ENCODE results near the gene KATNIP. TPM values are rescaled to one million over a fixed set of nuclear protein-coding genes. Genes with fewer than 3 reads are reported as not detected.

The KATNIP gene
- polyA plus RNA-seq, 1 of the 3 experiments (the other 2 are of a cell fraction) = 25.5 TPM

- no peak for TF ChIP-seq REST (IDR thresholded peaks at IDR 0.05; ENCODE audit: low read depth, low read length)
- no peak for TF ChIP-seq TAF1 (IDR thresholded peaks at IDR 0.05; ENCODE audit: borderline replicate concordance, low read depth, low read length)
- no peak for TF ChIP-seq FOSL2 (IDR thresholded peaks at IDR 0.05; ENCODE audit: borderline replicate concordance, low read depth)
- TF ChIP-seq GABPA (IDR thresholded peaks at IDR 0.05; ENCODE audit: low read depth) = no peak
- no peak for TF ChIP-seq FOXJ3 (CRISPR knock-in tag; IDR thresholded peaks at IDR 0.05)
- no peak for TF ChIP-seq SMC3 (IDR thresholded peaks at IDR 0.05; ENCODE audit: low read depth, low read length)
- TF ChIP-seq ELF1 (IDR thresholded peaks at IDR 0.05) = no peak
Observed at GRCh38 chr16:27543801-27544200, 6.1 kb upstream of the KATNIP start (continued).

GRCh38 chr16:27544671-27545070 lies 5.3 kb upstream of the KATNIP start:
- Histone ChIP-seq H3K36me3 (replicated peaks in 1 of 2; ENCODE audit: control insufficient read depth in 1 of 2, insufficient read depth in 2 of 2, low read length in 1 of 2) (peaks cover 45 to 48% of the 10 kb centered on the region in 2 experiments), H3K79me2 (ENCODE audit: insufficient read depth) (peaks cover 46% of the 10 kb centered on the region), H3K4me3 (ENCODE audit: low read depth in 2 of 2, low read length in 1 of 2) (no peak overlapping the region), H3F3A (replicated peaks; ENCODE audit: insufficient read depth) (no peaks in the 10 kb centered on the region), H4K20me1 (ENCODE audit: insufficient read depth) (peaks cover 39% of the 10 kb centered on the region), H3K9me3 (no peaks in the 10 kb centered on the region), H3K27ac (ENCODE audit: low read depth in 2 of 2, low read length in 1 of 2) (no peak overlapping the region), H3K9ac (no peak overlapping the region), H3K27me3 (ENCODE audit: insufficient read depth) (no peaks in the 10 kb centered on the region), H3K4me2 (no peak overlapping the region), H3K9me2 (no peaks in the 10 kb centered on the region), H3K4me1 (ENCODE audit: control insufficient read depth in 1 of 2, insufficient read depth in 2 of 2, low read depth in 1 of 2, low read length in 1 of 2) (peaks cover 10 to 12% of the 10 kb centered on the region in 2 experiments; a peak in 2 of 4 replicates), H2AFZ (ENCODE audit: low read depth) (no peak overlapping the region)
- ChIA-PET CTCF (no interaction called here), POLR2A (no interaction called here)
- DNase-seq = no peak
- 99% methylated on average over 4 of the region's 4 CpGs for WGBS (ENCODE audit: low lambda C conversion rate)
- TF ChIP-seq USF2 (IDR thresholded peaks at IDR 0.05; ENCODE audit: borderline replicate concordance, low read depth, low read length) = no peak
- no peak for TF ChIP-seq USF1 (IDR thresholded peaks at IDR 0.05; ENCODE audit: borderline replicate concordance, low read depth)
- no peak for TF ChIP-seq REST (IDR thresholded peaks at IDR 0.05; ENCODE audit: low read depth, low read length)
- no peak for TF ChIP-seq GATA2 (CRISPR knock-in tag; IDR thresholded peaks at IDR 0.05)
- no peak for TF ChIP-seq CTCF (IDR thresholded peaks at IDR 0.05)
- no peak for TF ChIP-seq EZH2phosphoT487 (IDR thresholded peaks at IDR 0.05; ENCODE audit: borderline replicate concordance, low read depth)
- TF ChIP-seq PBX3 (IDR thresholded peaks at IDR 0.05) = no peak
- no peak for TF ChIP-seq SIN3A (IDR thresholded peaks at IDR 0.05; ENCODE audit: borderline replicate concordance, low read depth, low read length)
- TF ChIP-seq TEAD4 (IDR thresholded peaks at IDR 0.05; ENCODE audit: borderline replicate concordance, insufficient read depth) = no peak
- no peak for TF ChIP-seq NFIC (IDR thresholded peaks at IDR 0.05; ENCODE audit: borderline replicate concordance)
- no peak for TF ChIP-seq CHD2 (IDR thresholded peaks at IDR 0.05; ENCODE audit: low read length, partially characterized antibody)
- no peak for TF ChIP-seq YY1 (IDR thresholded peaks at IDR 0.05; ENCODE audit: low read depth)
- no peak for TF ChIP-seq TAF1 (IDR thresholded peaks at IDR 0.05; ENCODE audit: borderline replicate concordance, low read depth, low read length)
- TF ChIP-seq GABPA (IDR thresholded peaks at IDR 0.05; ENCODE audit: low read depth) = no peak

Measured in SK-N-SH (cell line).